Uterus (tissue), 2 donors: Measurements from ENCODE around the gene ATP8A2.

Experiments used
- CTCF ChIP-seq, 4 experiments: fragments of 200-600 bp in 2 of 4; fragments of 450-650 bp in 2 of 4; sonication (generic) in 2 of 4; IDR thresholded peaks; one replicate each; pipeline ENCODE4 v1.5.1; 2016 to 2019; ENCODE audit warnings: antibody characterized with exemption in 4 of 4, mild to moderate bottlenecking in 2 of 4, moderate library complexity in 1 of 4
- POLR2A ChIP-seq, 2 donors: fragments of 450-650 bp; IDR thresholded peaks; one replicate each; pipeline ENCODE4 v1.6.1; 2016; ENCODE audit warnings: antibody characterized with exemption in 2 of 2, mild to moderate bottlenecking in 1 of 2, moderate library complexity in 1 of 2

GRCh38 chr13:25417535-25417934 lies 45.8 kb downstream of the ATP8A2 start:
- TF ChIP-seq CTCF (IDR thresholded peaks at IDR 0.05), result no peak
- no peak for TF ChIP-seq POLR2A (IDR thresholded peaks at IDR 0.05)
